KMS-11 (cell line): ENCODE data around the gene GRIA1.

Source experiments
- H2AFZ ChIP-seq: fragments of 200-600 bp; sonication (generic); 2 replicates; pipeline ENCODE4 v1.6.1; 2016; ENCODE audit warnings: antibody characterized with exemption, mixed run types, low read depth
- H3K27ac ChIP-seq: fragments of 200-600 bp; sonication (generic); 2 replicates; pipeline ENCODE4 v1.6.1; 2016; ENCODE audit warnings: mild to moderate bottlenecking, mixed run types
- H3K27me3 ChIP-seq: fragments of 200-600 bp; sonication (generic); 2 replicates; pipeline ENCODE4 v1.6.1; 2017; ENCODE audit warnings: mild to moderate bottlenecking, low read depth, mixed run types, moderate library complexity; ENCODE audit not compliant: insufficient read depth
- H3K36me3 ChIP-seq: fragments of 200-600 bp; sonication (generic); 2 replicates; pipeline ENCODE4 v1.6.1; 2017; ENCODE audit warnings: mild to moderate bottlenecking, mixed run types; ENCODE audit not compliant: insufficient read depth
- H3K4me1 ChIP-seq: fragments of 200-600 bp; sonication (generic); 2 replicates; pipeline ENCODE4 v1.6.1; 2016; ENCODE audit warnings: mild to moderate bottlenecking, low read depth, mixed run types; ENCODE audit not compliant: poor library complexity, severe bottlenecking
- H3K4me2 ChIP-seq: fragments of 200-600 bp; sonication (generic); 2 replicates; pipeline ENCODE4 v1.7.0; 2016; ENCODE audit warnings: mild to moderate bottlenecking, mixed run types
- H3K4me3 ChIP-seq: fragments of 200-600 bp; sonication (generic); IDR thresholded peaks from 2 replicates; pipeline ENCODE4 v1.6.1; 2017; ENCODE audit warnings: low read depth, low read length, mixed read lengths; ENCODE audit not compliant: insufficient read depth
- H3K79me2 ChIP-seq: fragments of 200-600 bp; sonication (generic); 2 replicates; pipeline ENCODE4 v1.6.1; 2016; ENCODE audit warnings: low read depth, mixed run types; ENCODE audit not compliant: insufficient read depth
- H3K9ac ChIP-seq: fragments of 200-600 bp; sonication (generic); 2 replicates; pipeline ENCODE4 v1.6.1; 2016; ENCODE audit warnings: mild to moderate bottlenecking, mixed run types
- H4K20me1 ChIP-seq: fragments of 200-600 bp; sonication (generic); 2 replicates; pipeline ENCODE4 v1.6.1; 2016; ENCODE audit warnings: mild to moderate bottlenecking, mixed run types; ENCODE audit not compliant: insufficient read depth
- CTCF ChIP-seq: fragments of 200-600 bp; sonication (generic); conservative IDR thresholded peaks from 2 replicates; pipeline ENCODE4 v1.6.1; 2017; ENCODE audit warnings: low read depth, mild to moderate bottlenecking, antibody characterized with exemption, low read length, moderate library complexity, mixed read lengths

GRIA1 gene

GRCh38 chr5:153702265-153702664 is 211.8 kb downstream of the GRIA1 start:
- Histone ChIP-seq H3K27ac (no peak overlapping the region), H2AFZ (no peak overlapping the region), H3K36me3 (no peaks in the 10 kb centered on the region), H4K20me1 (no peaks in the 10 kb centered on the region), H3K9ac (no peak overlapping the region), H3K27me3 (no peaks in the 10 kb centered on the region), H3K4me2 (no peak overlapping the region), H3K4me3 (no peak overlapping the region), H3K4me1 (no peaks in the 10 kb centered on the region), H3K79me2 (no peaks in the 10 kb centered on the region)
- TF ChIP-seq CTCF, result no peak

- Histone ChIP-seq H3K27ac (no peak overlapping the region), H3K4me2 (no peak overlapping the region), H4K20me1 (no peaks in the 10 kb centered on the region), H3K9ac (no peak overlapping the region), H2AFZ (no peak overlapping the region), H3K27me3 (no peaks in the 10 kb centered on the region), H3K79me2 (no peaks in the 10 kb centered on the region), H3K36me3 (no peaks in the 10 kb centered on the region), H3K4me3 (no peak overlapping the region), H3K4me1 (no peaks in the 10 kb centered on the region)
- TF ChIP-seq CTCF, result no peak
These were observed 213.6 kb downstream of the GRIA1 start for GRCh38 chr5:153704110-153704509.

- Histone ChIP-seq H3K27ac (no peak overlapping the region), H4K20me1 (no peaks in the 10 kb centered on the region), H3K79me2 (no peaks in the 10 kb centered on the region), H3K4me3 (no peak overlapping the region), H2AFZ (no peak overlapping the region), H3K4me2 (no peak overlapping the region), H3K4me1 (no peaks in the 10 kb centered on the region), H3K9ac (no peak overlapping the region), H3K27me3 (no peaks in the 10 kb centered on the region), H3K36me3 (no peaks in the 10 kb centered on the region)
- TF ChIP-seq CTCF, result no peak
These were observed 217.2 kb downstream of the GRIA1 start for GRCh38 chr5:153707626-153708025.

GRCh38 chr5:153711755-153712154 is 221.3 kb downstream of the GRIA1 start:
- TF ChIP-seq CTCF, result no peak
- H2AFZ ChIP-seq, result no peak overlapping the region

More at GRCh38 chr5:153711755-153712154, 221.3 kb downstream of the GRIA1 start:
- Histone ChIP-seq H3K27me3 (no peaks in the 10 kb centered on the region), H4K20me1 (no peaks in the 10 kb centered on the region), H3K9ac (no peak overlapping the region), H3K27ac (no peak overlapping the region), H3K36me3 (no peaks in the 10 kb centered on the region), H3K79me2 (no peaks in the 10 kb centered on the region), H3K4me1 (no peaks in the 10 kb centered on the region), H3K4me3 (no peak overlapping the region), H3K4me2 (no peak overlapping the region)
